CD4-positive, alpha-beta T cell treated with Interleukin-10 for 1 hour (primary cell): Measurements from ENCODE around the gene PRR5L.

Experiments used
- DNase-seq: peaks from one replicate; pipeline ENCODE4 v3.0.0-alpha.2; 2020

PRR5L gene

GRCh38 chr11:36447514-36447913, 151.4 kb downstream of the PRR5L start:
- DNase-seq: no peak

GRCh38 chr11:36447947-36448346, 151.9 kb downstream of the PRR5L start:
- DNase-seq: no peak

DNA sequence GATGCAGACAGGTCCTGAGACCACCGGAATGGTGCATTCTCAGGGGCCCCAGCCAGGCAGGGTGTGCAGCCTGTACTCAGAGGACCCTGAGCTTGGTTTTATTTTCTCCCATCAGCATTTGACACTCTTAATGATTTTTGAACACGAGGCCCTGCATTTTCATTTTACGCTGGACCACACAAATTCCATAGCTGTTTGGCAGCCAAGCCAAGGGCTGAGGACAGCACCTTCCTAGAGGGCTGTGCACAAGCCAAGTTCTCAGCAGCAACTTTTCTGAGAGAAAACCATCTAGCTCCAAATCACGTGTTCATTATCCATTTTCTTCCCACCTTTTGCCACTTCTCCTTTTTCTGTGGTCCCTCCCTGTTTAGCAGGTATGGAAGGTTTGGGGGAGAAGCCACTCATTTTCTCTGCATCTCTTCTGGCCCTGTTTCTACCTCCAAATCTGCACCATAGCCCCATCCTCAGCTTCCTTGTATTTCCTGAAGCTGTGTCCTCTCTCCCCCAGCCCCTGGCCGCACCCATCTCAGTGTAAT, 153.5 kb downstream of the PRR5L start:
- no peak for DNase-seq

DNA sequence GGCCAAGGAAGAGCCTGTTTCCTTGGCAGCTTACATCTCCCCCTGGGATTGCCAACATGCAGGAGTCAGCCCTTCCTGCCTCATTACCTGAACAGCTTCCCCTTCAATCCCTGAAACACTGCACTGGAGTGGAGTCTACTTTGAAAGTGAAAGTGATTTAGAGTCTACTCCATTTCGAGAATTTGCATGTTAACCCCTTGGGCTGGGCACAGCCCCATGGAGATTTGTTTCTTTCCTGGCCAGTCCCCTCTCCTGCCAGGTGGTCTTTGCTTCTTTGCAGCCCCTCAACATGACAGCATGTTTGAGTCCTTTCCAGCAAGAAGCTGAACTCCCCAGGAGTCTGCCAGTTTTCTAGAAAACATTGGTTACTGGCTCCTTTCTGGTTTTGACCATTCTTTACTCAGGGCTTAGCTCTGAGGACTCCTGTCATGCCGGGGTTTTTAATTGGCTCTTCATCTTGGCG, 154.1 kb downstream of the PRR5L start:
- DNase-seq: no peak

DNA sequence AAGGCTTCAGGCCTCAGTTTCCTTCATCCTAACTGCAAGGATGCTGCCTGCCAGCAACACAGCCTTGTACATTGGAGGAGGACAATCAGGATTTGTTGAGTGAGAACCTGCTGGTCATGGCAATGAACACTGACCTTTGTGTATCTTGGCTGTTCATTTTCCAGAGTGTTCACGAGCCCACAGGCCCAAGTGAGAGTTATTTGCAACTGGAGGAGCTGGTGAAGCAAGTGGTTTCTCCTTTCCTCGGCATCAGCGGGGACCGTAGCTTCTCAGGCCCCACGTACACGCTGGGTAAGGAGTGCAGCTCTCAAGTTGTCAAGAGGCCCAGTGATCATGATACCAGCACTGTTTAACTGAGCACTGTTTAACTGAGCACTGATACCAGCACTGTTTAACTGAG, 155.0 kb downstream of the PRR5L start:
- no peak for DNase-seq

DNA sequence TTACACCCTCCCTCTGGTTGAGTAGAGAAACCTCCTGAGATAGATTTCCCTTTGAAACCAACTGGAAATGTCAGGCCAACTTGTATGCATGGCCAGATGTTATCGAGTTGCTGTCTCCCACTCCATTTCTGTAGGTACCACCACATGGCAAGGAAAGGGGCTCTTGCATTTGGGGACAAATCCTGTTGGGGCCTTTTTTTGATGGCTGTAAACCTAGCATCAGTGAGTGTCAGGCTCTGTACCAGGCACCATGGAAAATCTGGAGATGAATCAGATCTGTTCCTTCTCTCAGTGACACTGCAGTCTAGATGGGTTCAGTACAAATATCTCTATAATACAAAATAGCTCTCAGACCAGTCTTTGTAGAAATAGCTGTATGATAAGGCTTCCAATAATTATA, 155.6 kb downstream of the PRR5L start:
- no peak for DNase-seq

DNA sequence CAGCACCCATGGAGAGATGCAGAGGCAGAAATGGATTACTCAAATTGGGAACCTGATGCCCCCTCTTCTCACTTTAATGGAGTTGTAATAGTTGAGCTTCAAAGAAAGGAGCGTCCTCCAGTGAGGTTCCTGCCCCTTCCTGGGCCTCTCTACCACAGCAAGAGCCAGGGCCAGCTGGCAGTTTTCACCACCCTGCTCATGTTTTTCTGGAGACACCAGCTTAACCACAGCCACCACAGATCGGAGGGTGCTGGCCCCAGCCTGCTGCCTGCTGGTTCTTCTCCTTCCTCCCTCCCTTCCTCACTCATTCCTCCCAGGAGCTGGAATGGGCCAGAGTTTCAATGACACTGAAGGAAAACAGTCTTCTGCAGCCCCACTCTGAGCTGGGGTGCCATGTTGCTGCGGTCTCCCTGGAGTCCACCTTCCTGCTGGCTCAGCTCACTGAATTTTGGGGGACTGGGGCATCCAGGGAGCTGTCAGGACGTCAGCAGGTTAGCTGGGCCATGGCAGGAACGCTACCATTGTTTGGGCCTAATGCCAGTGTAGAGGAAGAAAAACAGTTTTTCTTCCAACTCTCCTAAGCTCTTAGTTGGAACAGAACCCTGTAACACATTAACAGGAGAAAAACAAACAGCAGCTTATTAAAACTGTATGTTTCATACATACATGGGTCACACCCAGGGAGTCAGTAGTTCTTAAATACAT, 156.3 kb downstream of the PRR5L start:
- DNase-seq: peak; percentile 43

GRCh38 chr11:36452961-36453360, 156.9 kb downstream of the PRR5L start:
- no peak for DNase-seq

- DNase-seq: no peak
Measured at GRCh38 chr11:36453678-36454077, 157.6 kb downstream of the PRR5L start.

DNA sequence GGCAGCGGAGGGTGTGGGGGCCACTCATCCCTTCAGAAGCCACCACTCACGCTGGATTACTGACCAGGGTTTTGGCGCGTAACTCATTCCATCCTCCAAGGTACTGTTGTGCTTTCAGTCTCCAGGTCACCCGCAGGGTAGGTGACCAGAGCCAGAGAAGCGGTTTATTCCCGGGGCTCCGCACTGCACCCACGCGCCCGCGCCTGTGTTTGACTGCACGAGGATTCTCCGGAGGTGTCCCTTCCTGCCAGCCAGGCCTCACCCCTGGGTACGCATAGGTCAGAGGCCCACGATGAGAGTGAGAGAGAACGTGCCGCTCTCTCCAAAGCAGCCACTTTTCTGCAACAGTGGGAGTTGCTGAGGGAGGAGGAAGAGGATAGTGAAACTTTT, 158.5 kb downstream of the PRR5L start:
- DNase-seq: no peak

DNA sequence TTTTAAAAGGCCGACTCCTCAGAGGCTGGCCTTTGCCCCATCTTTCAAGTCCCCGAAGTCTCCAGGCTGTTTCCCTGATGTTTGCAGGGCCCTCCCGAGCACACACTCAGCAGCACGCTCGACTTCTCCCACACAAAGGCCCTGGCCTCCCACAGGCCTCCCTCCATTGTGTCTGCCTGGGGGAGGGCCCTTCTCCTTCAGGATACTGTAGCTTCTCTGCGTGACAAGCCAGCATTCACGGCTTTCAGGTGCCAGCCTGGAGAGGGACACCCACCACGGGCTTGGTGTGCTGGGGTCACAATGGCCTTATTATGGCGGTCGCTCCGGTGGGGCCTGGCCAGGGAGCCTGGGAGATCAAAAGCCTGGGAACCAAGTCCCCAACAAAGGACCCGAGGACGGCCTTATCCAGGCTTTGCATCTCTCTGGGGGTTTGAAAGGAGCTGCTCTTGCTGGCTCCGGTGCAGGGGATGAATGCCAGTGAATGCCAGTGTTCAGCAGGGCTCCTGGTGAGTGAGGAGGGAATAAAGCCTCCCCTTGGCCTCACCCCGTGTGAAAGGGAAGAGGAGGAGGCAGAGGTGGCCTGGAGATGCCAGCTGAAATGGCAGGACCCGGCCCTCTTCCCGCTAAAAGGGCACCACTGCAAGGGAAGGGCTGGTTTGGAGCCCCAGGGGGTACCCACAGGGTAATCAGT, 159.0 kb downstream of the PRR5L start:
- DNase-seq: no peak

DNA sequence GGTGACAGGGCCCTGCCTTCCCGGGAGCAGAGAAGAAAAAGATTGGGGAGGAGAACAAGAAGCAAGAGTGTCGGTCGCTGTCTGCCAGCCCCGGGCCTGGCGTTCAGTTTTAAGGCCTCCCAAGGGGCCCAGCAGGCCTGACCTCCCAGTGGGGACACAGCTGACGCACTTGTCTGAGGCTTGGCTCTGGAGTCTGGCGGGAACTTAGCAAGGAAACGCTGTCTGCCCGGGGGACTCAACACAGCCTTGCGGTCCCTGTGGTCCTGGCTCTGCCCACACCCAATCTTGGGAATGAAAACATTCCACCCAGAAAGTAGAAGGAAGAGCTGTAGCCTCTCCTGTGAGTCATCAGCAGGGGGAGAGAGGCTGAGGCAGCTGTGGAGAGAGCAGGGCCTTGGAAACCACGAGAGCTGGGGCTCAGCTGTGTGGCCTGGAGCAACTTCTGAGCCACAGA, 159.6 kb downstream of the PRR5L start:
- no peak for DNase-seq

DNA sequence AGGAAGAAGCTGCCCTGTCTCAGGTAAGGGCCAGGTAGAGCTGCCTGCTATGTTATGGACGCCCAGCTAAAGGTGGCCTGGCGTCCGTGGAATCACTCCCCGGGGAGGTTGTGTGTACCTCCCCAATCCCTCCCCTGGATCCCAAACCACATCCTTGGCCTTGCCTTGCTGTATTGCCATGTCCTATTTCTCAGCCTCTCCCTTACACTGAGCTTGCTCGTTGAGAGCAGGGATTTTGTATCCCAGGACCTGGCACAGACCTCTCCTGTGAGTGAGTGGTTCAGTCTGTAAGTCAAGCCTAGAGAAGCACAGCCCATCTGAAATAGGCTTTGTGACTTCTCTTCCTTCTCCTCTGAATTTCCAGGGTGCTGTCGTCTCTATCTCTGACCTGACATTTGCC, 160.1 kb downstream of the PRR5L start:
- DNase-seq: no peak

DNA sequence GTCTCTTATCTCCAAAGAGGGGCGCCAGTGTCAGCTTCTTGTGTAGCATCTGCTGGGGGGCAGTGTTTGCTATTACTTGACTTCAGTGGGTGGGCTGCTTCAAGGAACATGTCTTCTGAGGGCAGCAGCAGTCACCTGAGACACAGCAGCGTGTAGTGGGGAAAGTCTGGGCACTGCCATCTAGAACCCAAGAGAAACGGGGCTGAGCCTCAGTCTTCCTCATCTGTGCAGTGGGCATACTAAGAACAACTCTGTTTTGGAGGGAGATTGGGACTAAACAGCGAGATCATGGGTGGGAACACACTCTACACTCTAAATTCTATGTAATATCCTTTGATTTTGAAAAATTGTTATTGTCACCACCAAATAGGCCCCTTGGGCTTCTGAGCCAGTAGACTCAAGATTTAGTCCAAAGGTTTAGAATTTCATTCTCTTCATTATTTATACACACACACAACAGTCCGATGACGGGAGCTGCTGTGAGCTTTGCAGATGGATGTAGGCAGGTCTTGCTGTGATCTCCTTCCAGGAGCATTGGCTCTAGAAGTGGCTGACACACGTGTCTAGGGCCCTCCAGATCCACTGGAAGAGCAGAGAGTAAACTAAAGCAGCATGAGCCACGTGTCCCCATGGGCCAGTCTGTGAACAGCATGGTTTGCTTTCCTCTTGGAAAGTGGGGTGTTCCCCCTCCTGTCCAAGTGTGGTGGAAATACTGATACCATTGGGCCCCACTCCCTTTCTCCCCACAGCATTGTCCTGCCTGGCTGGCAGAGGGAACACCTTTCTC, 162.2 kb downstream of the PRR5L start:
- no peak for DNase-seq

- no peak for DNase-seq
Measured at GRCh38 chr11:36459046-36459445, 163.0 kb downstream of the PRR5L start.

- DNase-seq: peak; percentile 19
Measured at GRCh38 chr11:36460220-36460619, 164.1 kb downstream of the PRR5L start.

GRCh38 chr11:36462321-36462720, 166.2 kb downstream of the PRR5L start:
- DNase-seq: no peak

DNA sequence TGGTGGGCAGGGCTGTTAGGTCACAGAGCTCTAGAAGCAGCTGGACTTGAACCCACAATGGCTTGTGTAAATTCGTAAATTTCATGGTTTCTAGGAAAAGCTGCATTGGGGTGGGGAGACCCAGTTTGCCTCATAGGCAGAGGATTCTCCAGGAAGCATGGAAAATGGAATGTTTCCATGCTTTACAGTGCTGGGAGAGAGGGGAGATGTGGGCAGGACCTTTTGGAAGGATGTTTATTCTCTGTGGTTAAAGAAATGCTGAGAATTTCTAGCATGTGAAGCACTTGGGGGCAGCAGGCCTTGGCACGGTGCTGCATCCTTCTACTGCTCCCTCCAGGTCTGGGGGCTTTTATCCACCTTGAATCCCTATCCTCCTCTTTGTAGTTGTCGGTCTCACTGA, 167.7 kb downstream of the PRR5L start:
- no peak for DNase-seq

DNA sequence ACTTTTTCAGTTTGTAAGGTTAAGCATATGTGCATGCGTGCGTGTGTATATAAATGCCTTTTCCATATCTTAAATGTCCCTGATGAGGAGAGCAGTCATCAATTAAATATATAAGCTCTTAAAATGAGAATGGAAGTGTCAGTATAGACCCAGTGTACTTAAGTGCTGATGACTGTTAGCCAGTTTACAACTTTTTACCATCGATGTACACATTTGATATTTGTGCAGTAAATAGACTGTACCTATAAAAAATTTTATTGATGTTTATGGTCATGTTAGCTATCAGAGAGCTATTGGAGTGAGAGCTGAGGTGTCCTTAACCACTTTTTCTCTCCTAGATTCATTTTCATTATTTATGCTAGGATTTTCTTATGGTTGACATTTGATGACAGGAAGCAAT, 168.6 kb downstream of the PRR5L start:
- no peak for DNase-seq

DNA sequence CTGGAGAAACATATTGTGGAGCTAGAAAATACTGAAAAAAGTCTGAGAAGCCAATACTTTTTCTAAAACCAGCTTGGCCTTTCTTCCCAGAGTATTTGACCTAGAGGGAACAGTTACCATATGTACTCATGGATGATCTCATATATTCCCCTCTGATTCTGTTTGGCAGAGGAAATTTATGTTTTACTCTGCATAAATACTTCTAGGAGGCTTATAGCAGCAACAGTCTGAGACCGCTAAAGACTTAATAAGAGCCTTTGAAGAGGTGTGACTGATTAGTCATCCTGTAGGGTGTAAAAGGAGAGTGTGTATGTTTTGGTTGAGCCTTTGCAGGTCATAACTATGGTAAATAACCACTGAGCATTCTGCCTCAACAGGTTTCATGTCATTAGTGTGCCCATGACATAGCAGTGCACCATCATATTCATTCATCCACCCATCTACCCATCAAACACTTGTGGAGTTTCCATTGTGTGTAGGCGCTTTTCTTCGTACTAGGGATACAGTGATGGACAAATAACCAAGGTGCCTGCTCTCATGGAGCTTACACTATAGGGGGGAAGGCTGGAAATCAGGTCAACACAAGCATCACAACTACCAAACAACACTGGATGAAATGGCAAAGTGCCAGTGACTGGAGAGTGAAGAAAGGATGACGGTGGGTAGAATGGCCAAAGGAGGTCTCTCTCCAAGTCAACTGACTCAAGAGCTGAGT, 169.5 kb downstream of the PRR5L start:
- no peak for DNase-seq

DNA sequence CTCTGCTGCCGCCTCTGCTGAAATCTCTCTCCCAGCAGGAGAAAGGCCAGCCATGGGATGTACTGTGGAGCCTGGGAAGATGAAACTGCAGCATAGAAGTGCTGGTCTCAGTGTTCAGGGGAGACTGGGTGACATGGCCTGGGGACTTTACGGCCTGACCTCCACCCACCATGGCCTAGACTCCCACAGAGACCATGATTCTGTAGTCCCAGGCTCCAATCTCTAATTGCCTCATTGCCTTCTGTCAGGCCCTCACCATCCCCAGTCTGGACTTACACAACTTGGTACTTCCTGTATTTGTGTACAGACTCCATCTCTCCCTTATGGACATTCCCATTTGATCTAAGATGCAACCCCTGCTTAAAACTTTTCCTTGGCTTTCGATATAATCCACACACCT, 170.9 kb downstream of the PRR5L start:
- DNase-seq: no peak

- DNase-seq: no peak
Measured at GRCh38 chr11:36467916-36468315, 171.8 kb downstream of the PRR5L start.

- peak; percentile 27 for DNase-seq
Measured at GRCh38 chr11:36469063-36469462, 173.0 kb downstream of the PRR5L start.
